Measurements from ENCODE around the gene TRPV3. TPM values are rescaled to one million over a fixed set of nuclear protein-coding genes. Genes with fewer than 3 reads are reported as not detected.
A peak's percentile ranks its signal among the peaks of the same experiment; 100 is the strongest.

The TRPV3 gene
- total RNA-seq, 6 experiments from 2014 or later, result 0.12 to 2.1 (median 0.37) TPM; not detected in 1

DNA sequence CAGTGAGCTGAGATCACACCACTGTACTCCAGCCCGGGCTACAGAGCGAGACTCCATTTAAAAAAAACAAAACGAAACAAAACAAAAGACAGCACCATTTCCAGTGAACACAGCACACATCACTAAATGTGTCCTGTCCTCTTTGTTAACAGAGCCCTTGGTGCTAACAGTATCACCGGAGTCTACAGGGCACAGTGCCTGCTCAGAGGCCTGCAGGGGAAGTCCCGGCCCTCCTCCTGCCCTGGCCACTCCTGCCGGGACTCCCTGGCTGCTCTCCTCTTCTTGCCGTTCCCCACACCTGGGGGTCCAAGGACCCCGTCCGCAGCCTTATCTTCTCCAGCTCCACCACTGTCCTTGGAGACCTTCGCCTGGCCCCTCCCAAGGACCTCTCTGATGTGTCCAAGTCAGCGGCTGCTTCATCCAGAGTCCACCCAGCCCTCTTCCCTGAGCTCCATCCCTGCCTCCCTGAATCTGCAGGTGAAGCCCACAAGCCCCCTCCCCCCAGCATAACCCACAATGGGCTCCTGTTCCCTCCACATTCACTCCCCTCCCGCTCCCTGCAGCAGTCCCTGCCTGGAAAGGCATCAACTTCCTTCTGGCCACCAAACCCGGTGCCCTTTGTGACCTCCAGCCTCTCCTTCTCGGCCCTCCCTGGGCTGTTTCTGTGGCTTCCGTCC is 43.1 kb upstream of the TRPV3 start:
- TF ChIP-seq, protein P1, sequence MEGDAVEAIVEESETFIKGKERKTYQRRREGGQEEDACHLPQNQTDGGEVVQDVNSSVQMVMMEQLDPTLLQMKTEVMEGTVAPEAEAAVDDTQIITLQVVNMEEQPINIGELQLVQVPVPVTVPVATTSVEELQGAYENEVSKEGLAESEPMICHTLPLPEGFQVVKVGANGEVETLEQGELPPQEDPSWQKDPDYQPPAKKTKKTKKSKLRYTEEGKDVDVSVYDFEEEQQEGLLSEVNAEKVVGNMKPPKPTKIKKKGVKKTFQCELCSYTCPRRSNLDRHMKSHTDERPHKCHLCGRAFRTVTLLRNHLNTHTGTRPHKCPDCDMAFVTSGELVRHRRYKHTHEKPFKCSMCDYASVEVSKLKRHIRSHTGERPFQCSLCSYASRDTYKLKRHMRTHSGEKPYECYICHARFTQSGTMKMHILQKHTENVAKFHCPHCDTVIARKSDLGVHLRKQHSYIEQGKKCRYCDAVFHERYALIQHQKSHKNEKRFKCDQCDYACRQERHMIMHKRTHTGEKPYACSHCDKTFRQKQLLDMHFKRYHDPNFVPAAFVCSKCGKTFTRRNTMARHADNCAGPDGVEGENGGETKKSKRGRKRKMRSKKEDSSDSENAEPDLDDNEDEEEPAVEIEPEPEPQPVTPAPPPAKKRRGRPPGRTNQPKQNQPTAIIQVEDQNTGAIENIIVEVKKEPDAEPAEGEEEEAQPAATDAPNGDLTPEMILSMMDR (IDR thresholded peaks at IDR 0.05), result no peak
- no peak for TF ChIP-seq POLR2A (IDR thresholded peaks at IDR 0.05)

DNA sequence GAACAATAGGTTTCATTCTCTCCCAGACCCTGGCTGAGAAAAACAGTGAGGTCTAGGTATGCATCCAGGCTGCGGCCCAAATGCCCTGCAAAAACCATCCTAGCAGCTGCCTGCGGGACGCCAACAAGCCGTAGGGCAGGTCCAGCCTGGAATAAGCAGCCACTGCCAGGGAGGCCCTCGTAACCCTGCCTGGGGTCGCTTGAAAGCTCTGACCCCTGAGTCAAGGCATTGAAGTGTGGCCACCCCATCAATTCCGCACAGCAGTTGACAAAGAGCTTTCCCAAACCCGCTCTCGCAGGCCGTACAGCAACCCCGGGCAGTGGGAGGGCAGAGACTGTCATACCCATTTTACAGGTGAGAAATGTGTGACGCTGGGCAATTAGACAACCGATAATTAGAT is 40.5 kb upstream of the TRPV3 start:
- ATAC-seq (no peak), DNase-seq (no peak)
- H3K27me3 ChIP-seq, result no peaks in the 10 kb centered on the region
- H3K4me1 ChIP-seq, result no peaks in the 10 kb centered on the region
- H3K9me3 ChIP-seq, result no peaks in the 10 kb centered on the region
- H3K27ac ChIP-seq, result no peak overlapping the region
- no CpG with 5 or more reads among the region's 13 CpGs for whole genome bisulfite sequencing (ENCODE audit: insufficient coverage, low coverage, low lambda C conversion rate, missing lambda C conversion rate)
- TF ChIP-seq POLR2A (IDR thresholded peaks at IDR 0.05), result no peak
- TF ChIP-seq, protein P1 (IDR thresholded peaks at IDR 0.05), result no peak
- H3K4me3 ChIP-seq, result no peak overlapping the region
- no peaks in the 10 kb centered on the region for H3K36me3 ChIP-seq
- intact Hi-C loops (cut with DNase I), result no loop called here

More for the DNA sequence above, 43.1 kb upstream of the TRPV3 start:
- peak in 1 of 4 donors; percentile 30 for ATAC-seq
- Histone ChIP-seq H3K4me1 (no peaks in the 10 kb centered on the region), H3K9me3 (no peaks in the 10 kb centered on the region), H3K4me3 (no peak overlapping the region), H3K36me3 (no peaks in the 10 kb centered on the region), H3K27ac (no peak overlapping the region), H3K27me3 (no peaks in the 10 kb centered on the region)
- intact Hi-C loops (cut with DNase I), result no loop called here
- WGBS (ENCODE audit: insufficient coverage, low coverage, low lambda C conversion rate, missing lambda C conversion rate), result 84% methylated on average over 7 of the region's 15 CpGs
- peak in 1 of 3 donors; percentile 39 for DNase-seq

DNA sequence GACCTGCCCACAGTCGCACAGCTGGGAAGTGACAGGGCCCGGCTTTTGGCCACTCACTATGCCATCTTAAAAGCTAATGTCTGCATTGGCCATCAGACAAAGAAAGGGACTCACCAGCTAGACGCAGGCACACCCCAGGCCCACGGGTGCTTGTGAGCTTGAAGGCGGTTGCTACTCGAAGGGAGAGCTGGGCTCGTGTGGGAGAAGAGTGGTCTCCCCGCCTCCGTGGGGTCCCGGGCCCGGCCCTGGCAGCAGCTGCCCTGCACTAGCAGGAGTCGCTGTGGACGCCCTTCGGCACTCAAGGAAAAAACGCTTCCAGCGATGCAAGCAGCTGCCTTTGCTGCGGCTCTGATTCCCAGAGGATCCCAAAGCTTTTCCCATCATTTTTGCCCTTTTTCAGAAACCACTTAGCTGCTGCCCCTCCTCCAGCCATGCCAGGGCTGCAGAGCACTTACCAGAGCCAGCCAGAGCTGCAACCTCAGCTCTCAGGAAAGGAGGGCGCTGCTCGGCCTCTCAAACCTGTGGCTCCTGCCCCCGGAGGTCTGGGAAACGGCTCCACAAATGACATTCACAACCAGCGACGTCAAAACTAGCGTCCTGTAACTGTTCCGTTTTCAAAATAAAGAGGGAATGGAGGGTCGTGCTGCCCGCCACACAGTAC is 39.3 kb upstream of the TRPV3 start:
- no peak for ATAC-seq
- intact Hi-C loops (cut with DNase I), result no loop called here
- TF ChIP-seq, protein P1 (IDR thresholded peaks at IDR 0.05), result no peak
- TF ChIP-seq POLR2A (IDR thresholded peaks at IDR 0.05), result no peak
- H3K27ac ChIP-seq, result no peak overlapping the region
- H3K36me3 ChIP-seq, result peaks cover 0 to under 1% (median under 1%) of the 10 kb centered on the region in 4 donors
- peak in 1 of 3 donors; percentile 38 for DNase-seq
- H3K27me3 ChIP-seq, result no peaks in the 10 kb centered on the region
- no peaks in the 10 kb centered on the region for H3K9me3 ChIP-seq
- H3K4me3 ChIP-seq, result no peak overlapping the region
- 86% methylated on average over 8 of the region's 27 CpGs for WGBS (ENCODE audit: insufficient coverage, low coverage, low lambda C conversion rate, missing lambda C conversion rate)
- H3K4me1 ChIP-seq, result no peaks in the 10 kb centered on the region

DNA sequence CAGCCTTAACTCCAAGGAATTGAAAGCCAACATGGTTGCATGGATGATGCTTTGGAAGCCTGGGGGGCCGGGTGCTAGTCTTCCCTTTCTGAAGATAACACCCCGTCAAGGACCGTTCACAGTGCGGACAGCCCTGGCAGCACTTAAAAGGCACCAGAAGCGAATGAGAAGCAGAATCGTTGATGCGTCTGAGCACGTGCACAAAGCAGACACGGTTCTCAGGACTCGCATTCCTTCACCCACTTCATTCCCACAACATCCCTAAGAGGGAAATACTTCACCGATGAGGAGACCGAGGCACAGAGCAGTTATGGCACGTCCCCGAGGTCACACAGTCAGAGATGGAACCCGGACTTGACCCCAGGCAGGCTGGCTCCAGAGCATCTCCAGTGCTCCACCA is 37.4 kb upstream of the TRPV3 start:
- intact Hi-C loops (cut with DNase I), result no loop called here
- Histone ChIP-seq H3K27me3 (no peaks in the 10 kb centered on the region), H3K27ac (no peak overlapping the region), H3K4me3 (no peak overlapping the region), H3K4me1 (no peaks in the 10 kb centered on the region), H3K9me3 (no peaks in the 10 kb centered on the region), H3K36me3 (peaks cover 0 to 19% (median 11%) of the 10 kb centered on the region in 4 donors)
- TF ChIP-seq, protein P1 (IDR thresholded peaks at IDR 0.05), result no peak
- TF ChIP-seq POLR2A (IDR thresholded peaks at IDR 0.05), result no peak
- ATAC-seq (no peak), DNase-seq (no peak)
- WGBS (ENCODE audit: insufficient coverage, low coverage, low lambda C conversion rate, missing lambda C conversion rate), result 81% methylated on average over 7 of the region's 15 CpGs
